Thymus (tissue), 14 donors: ENCODE data around the gene RRP8. TPM values are rescaled to one million over a fixed set of nuclear protein-coding genes. Genes with fewer than 3 reads are reported as not detected.
A peak's percentile ranks its signal among the peaks of the same experiment; 100 is the strongest.

Source experiments
- DNase-seq, 9 donors: peaks; one replicate each; pipeline ENCODE4 v3.0.0-alpha.2; 2013; ENCODE audit warnings: low spot score in 9 of 9, low read depth in 6 of 9, missing footprints in 1 of 9
- H3K27ac ChIP-seq, 2 donors: one replicate each; pipeline ENCODE4 v1.5.1; 2013; ENCODE audit warnings: control low read depth in 1 of 2, low read depth in 1 of 2, low read length in 1 of 2, mild to moderate bottlenecking in 1 of 2, moderate library complexity in 1 of 2
- H3K27me3 ChIP-seq, 2 donors: one replicate each; pipeline ENCODE4 v1.5.1; 2013; ENCODE audit warnings: low read length in 1 of 2; ENCODE audit not compliant: control insufficient read depth in 2 of 2, insufficient read depth in 1 of 2
- H3K36me3 ChIP-seq, 2 donors: one replicate each; pipeline ENCODE4 v1.5.1; 2013; ENCODE audit warnings: low read length in 1 of 2, mild to moderate bottlenecking in 1 of 2, moderate library complexity in 1 of 2; ENCODE audit not compliant: control insufficient read depth in 2 of 2, insufficient read depth in 2 of 2
- H3K4me1 ChIP-seq, 2 donors: one replicate each; pipeline ENCODE4 v1.5.1; 2013; ENCODE audit warnings: low read length in 2 of 2; ENCODE audit not compliant: control insufficient read depth in 2 of 2, insufficient read depth in 2 of 2
- H3K4me3 ChIP-seq, 2 donors: one replicate each; pipeline ENCODE4 v1.5.1; 2013; ENCODE audit warnings: low read length in 2 of 2, control low read depth in 1 of 2, mild to moderate bottlenecking in 1 of 2
- H3K9me3 ChIP-seq, 2 donors: one replicate each; pipeline ENCODE4 v1.5.1; 2013; ENCODE audit warnings: low read length in 1 of 2, mild to moderate bottlenecking in 1 of 2; ENCODE audit not compliant: control insufficient read depth in 2 of 2, insufficient read depth in 1 of 2
- WGBS: extraction: QIAGEN DNeasy Blood & Tissue Kit; methylation state at CpG from one replicate; pipeline ENCODE4 v1.1.7; 2013; 5-methylcytosine and 5-hydroxymethylcytosine counted together
- long read RNA-seq, 10 donors: transcript quantifications; one replicate each; lab custom pipeline, GENCODE V29; 2026
- polyA plus RNA-seq: library from polyadenylated mRNA; stranded (reverse); fragments of 200-250 nt; gene quantifications from one replicate; pipeline ENCODE4 v1.2.3, GENCODE V29; 2013
- total RNA-seq: library from RNA; stranded (reverse); fragments of 120-200 nt; gene quantifications from one replicate; pipeline ENCODE4 v1.2.4, GENCODE V29; 2013
- donor health status: healthy.

The RRP8 gene
- 22.0 TPM for total RNA-seq
- polyA plus RNA-seq: 32.2 TPM
- long read RNA-seq, donor 1, partial matches to known transcripts: 0 of 2 reads
- long read RNA-seq, donor 1, other reads (novel, unspliced or antisense): 0 of 2 reads
- long read RNA-seq, donor 2: 0 reads
- long read RNA-seq, donor 3, full-length matches to known transcripts: 13 of 18 reads
- long read RNA-seq, donor 3, partial matches to known transcripts: 5 of 18 reads
- long read RNA-seq, donor 3, other reads (novel, unspliced or antisense): 0 of 18 reads
- long read RNA-seq, donor 4, full-length matches to known transcripts: 1 of 1 reads
- long read RNA-seq, donor 4, partial matches to known transcripts: 0 of 1 reads
- long read RNA-seq, donor 4, other reads (novel, unspliced or antisense): 0 of 1 reads
- long read RNA-seq, donor 5, full-length matches to known transcripts: 12 of 22 reads
- long read RNA-seq, donor 5, partial matches to known transcripts: 10 of 22 reads
- long read RNA-seq, donor 5, other reads (novel, unspliced or antisense): 0 of 22 reads
- long read RNA-seq, donor 6, full-length matches to known transcripts: 6 of 6 reads
- long read RNA-seq, donor 6, partial matches to known transcripts: 0 of 6 reads
- long read RNA-seq, donor 6, other reads (novel, unspliced or antisense): 0 of 6 reads
- long read RNA-seq, donor 7, full-length matches to known transcripts: 10 of 10 reads
- long read RNA-seq, donor 7, partial matches to known transcripts: 0 of 10 reads
- long read RNA-seq, donor 7, other reads (novel, unspliced or antisense): 0 of 10 reads
- long read RNA-seq, donor 8, full-length matches to known transcripts: 2 of 2 reads
- long read RNA-seq, donor 8, partial matches to known transcripts: 0 of 2 reads
- long read RNA-seq, donor 8, other reads (novel, unspliced or antisense): 0 of 2 reads
- long read RNA-seq, donor 9, full-length matches to known transcripts: 6 of 12 reads
- long read RNA-seq, donor 9, partial matches to known transcripts: 6 of 12 reads
- long read RNA-seq, donor 9, other reads (novel, unspliced or antisense): 0 of 12 reads
- long read RNA-seq, donor 10, full-length matches to known transcripts: 3 of 12 reads
- long read RNA-seq, donor 10, partial matches to known transcripts: 9 of 12 reads
- long read RNA-seq, donor 10, other reads (novel, unspliced or antisense): 0 of 12 reads

- H3K27me3 ChIP-seq: no peaks in the 10 kb centered on the region
- H3K27ac ChIP-seq: peak within 1 kb of the TSS; percentile 52 to 86
- H3K4me1 ChIP-seq: peaks cover 18 to 40% of the 10 kb centered on the region in 2 donors
- peaks cover 39 to 47% of the 10 kb centered on the region in 2 donors for H3K36me3 ChIP-seq
- peak in 6 of 9 donors; percentile 71 to 88 (median 76) for DNase-seq
- under 1% methylated on average over 72 of the region's 72 CpGs for WGBS
- H3K9me3 ChIP-seq: no peaks in the 10 kb centered on the region
- peak within 1 kb of the TSS; percentile 80 to 89 for H3K4me3 ChIP-seq
Observed at GRCh38 chr11:6603287-6604080, at the start of gene RRP8, which contains the start of gene ILK. RRP8 (minus strand) TSS chr11:6603616; CDS start chr11:6603502, 114 bp downstream. ILK (plus strand) TSS chr11:6603774; CDS start chr11:6604272, 498 bp downstream.

- H3K27me3 ChIP-seq: peaks cover 19 to 29% of the 10 kb centered on the region in 2 donors
- WGBS: 81% methylated on average over 1 of the region's 1 CpG
- no peak overlapping the region for H3K4me3 ChIP-seq
- no peak for DNase-seq
- H3K4me1 ChIP-seq: peaks cover 2 to 15% of the 10 kb centered on the region in 2 donors
- H3K27ac ChIP-seq: no peak overlapping the region
- H3K36me3 ChIP-seq: no peaks in the 10 kb centered on the region
- peaks cover 0 to 1% of the 10 kb centered on the region in 2 donors for H3K9me3 ChIP-seq
Observed at GRCh38 chr11:6653097-6653496, 49.7 kb upstream of the RRP8 start.

- no peak for DNase-seq
- Histone ChIP-seq H3K27me3 (peaks cover 16 to 27% of the 10 kb centered on the region in 2 donors), H3K4me1 (peaks cover 4 to 23% of the 10 kb centered on the region in 2 donors), H3K9me3 (peaks cover 0 to 1% of the 10 kb centered on the region in 2 donors), H3K36me3 (no peaks in the 10 kb centered on the region), H3K27ac (no peak overlapping the region), H3K4me3 (no peak overlapping the region)
- WGBS: 88% methylated on average over 3 of the region's 3 CpGs
Observed at GRCh38 chr11:6652182-6652581, 48.8 kb upstream of the RRP8 start.

- Histone ChIP-seq H3K9me3 (peaks cover 0 to 1% of the 10 kb centered on the region in 2 donors), H3K27ac (no peak overlapping the region), H3K4me1 (peaks cover 6 to 35% of the 10 kb centered on the region in 2 donors), H3K36me3 (no peaks in the 10 kb centered on the region), H3K4me3 (no peak overlapping the region), H3K27me3 (peaks cover 8 to 15% of the 10 kb centered on the region in 2 donors)
- WGBS: 94% methylated on average over 6 of the region's 6 CpGs
- no peak for DNase-seq
Observed at GRCh38 chr11:6650980-6651379, 47.6 kb upstream of the RRP8 start.

GRCh38 chr11:6650104-6650503 is 46.7 kb upstream of the RRP8 start:
- H3K4me3 ChIP-seq: no peak overlapping the region
- H3K27me3 ChIP-seq: peaks cover 4 to 11% of the 10 kb centered on the region in 2 donors
- peaks cover 6 to 34% of the 10 kb centered on the region in 2 donors for H3K4me1 ChIP-seq
- DNase-seq: no peak
- H3K27ac ChIP-seq: no peak overlapping the region
- no peaks in the 10 kb centered on the region for H3K36me3 ChIP-seq
- H3K9me3 ChIP-seq: no peaks in the 10 kb centered on the region

GRCh38 chr11:6648501-6648900 is 45.1 kb upstream of the RRP8 start:
- WGBS: 91% methylated on average over 1 of the region's 1 CpG
- Histone ChIP-seq H3K36me3 (no peaks in the 10 kb centered on the region), H3K27ac (no peak overlapping the region)

GRCh38 chr11:6647836-6648235 is 44.4 kb upstream of the RRP8 start:
- Histone ChIP-seq H3K4me1 (peaks cover 6 to 22% of the 10 kb centered on the region in 2 donors), H3K4me3 (no peak overlapping the region), H3K9me3 (no peaks in the 10 kb centered on the region), H3K36me3 (no peaks in the 10 kb centered on the region), H3K27me3 (peaks cover 0 to 2% of the 10 kb centered on the region in 2 donors), H3K27ac (no peak overlapping the region)
- DNase-seq: no peak
- 99% methylated on average over 2 of the region's 2 CpGs for WGBS

More at GRCh38 chr11:6648501-6648900, 45.1 kb upstream of the RRP8 start:
- Histone ChIP-seq H3K4me1 (peaks cover 6 to 22% of the 10 kb centered on the region in 2 donors), H3K27me3 (peaks cover 0 to 3% of the 10 kb centered on the region in 2 donors), H3K9me3 (no peaks in the 10 kb centered on the region), H3K4me3 (no peak overlapping the region)
- DNase-seq: no peak
